Endothelial cell of umbilical vein (primary cell): ENCODE measurements around the gene GDNF. TPM values are rescaled to one million over a fixed set of nuclear protein-coding genes. Genes with fewer than 3 reads are reported as not detected.

Experiments
- BruUV-seq: library from RNA; stranded (reverse); fragments of 400-500 nt; replicated peaks from 2 replicates; lab custom pipeline; 2021; lab: Mats Ljungman, UMichigan
- CTCF ChIA-PET: fragments of 300-600, 350-600 bp; sonication (Branson Sonifier 250); formaldehyde crosslinking; loops from one replicate; lab custom pipeline; 2021; ENCODE audit warnings: antibody characterized with exemption, inconsistent platforms; lab: Charles Lee
- POLR2A ChIA-PET: fragments of 300-600, 350-600 bp; sonication (Branson Sonifier 250); formaldehyde crosslinking; loops from one replicate; lab custom pipeline; 2021; ENCODE audit warnings: antibody characterized with exemption, inconsistent platforms; lab: Charles Lee
- DNase-seq: peaks from one replicate; pipeline ENCODE4 v3.0.0-alpha.2; 2011; ENCODE audit warnings: low read depth, low spot score
- FAIRE-seq: peaks from 2 replicates; lab custom pipeline; 2011; peaks lifted over from hg19 to GRCh38; lab: Jason Lieb, UNC
- H2AFZ ChIP-seq: 2 replicates; pipeline ENCODE4 v1.6.0; 2012; ENCODE audit warnings: low read depth, low read length, control low read depth, inconsistent platforms
- H3K27ac ChIP-seq: 2 replicates; pipeline ENCODE4 v1.5.1; 2011; ENCODE audit warnings: low read depth, mild to moderate bottlenecking, control low read depth, low read length, moderate library complexity; ENCODE audit not compliant: insufficient read depth
- H3K27me3 ChIP-seq, 2 experiments: 2 replicates each; pipeline versions ENCODE4 v1.6.0 to v1.6.1; 2011; ENCODE audit warnings: low read length in 2 of 2, mixed read lengths in 1 of 2; ENCODE audit not compliant: control insufficient read depth in 2 of 2, insufficient read depth in 2 of 2
- H3K36me3 ChIP-seq, 2 experiments: 2 replicates in 1 of 2; 3 replicates in 1 of 2; pipeline ENCODE4 v1.5.1; 2011; ENCODE audit warnings: low read length in 2 of 2, mild to moderate bottlenecking in 1 of 2, moderate library complexity in 1 of 2; ENCODE audit not compliant: control insufficient read depth in 2 of 2, insufficient read depth in 2 of 2; ENCODE audit errors: extremely low read depth in 1 of 2
- H3K4me1 ChIP-seq: 3 replicates; pipeline ENCODE4 v1.5.1; 2011; ENCODE audit warnings: mild to moderate bottlenecking, low read length; ENCODE audit not compliant: control insufficient read depth, insufficient read depth; ENCODE audit errors: extremely low read depth
- H3K4me2 ChIP-seq: 2 replicates; pipeline ENCODE4 v1.6.1; 2011; ENCODE audit warnings: low read length, control low read depth, mixed read lengths; ENCODE audit not compliant: insufficient read depth
- H3K4me3 ChIP-seq, 3 experiments: fragments of 200-600 bp in 1 of 3; sonication (generic), shearing (Covaris generic) in 1 of 3; replicated peaks in 1 of 3; 2 replicates each; pipeline ENCODE4 v1.5.1; 2011 to 2016; ENCODE audit warnings: control low read depth in 3 of 3, low read length in 3 of 3, mild to moderate bottlenecking in 2 of 3, inconsistent platforms in 1 of 3, low read depth in 1 of 3, moderate library complexity in 1 of 3; ENCODE audit not compliant: insufficient read depth in 1 of 3
- H3K79me2 ChIP-seq: 2 replicates; pipeline ENCODE4 v1.6.0; 2012; ENCODE audit warnings: low read length, inconsistent platforms; ENCODE audit not compliant: control insufficient read depth, insufficient read depth
- H3K9ac ChIP-seq: replicated peaks from 2 replicates; pipeline ENCODE3; 2011; ENCODE audit warnings: low read length, control low read depth; ENCODE audit not compliant: insufficient read depth; ENCODE audit errors: extremely low read depth
- H3K9me1 ChIP-seq: replicated peaks from 3 replicates; pipeline ENCODE4 v1.6.0; 2011; ENCODE audit warnings: mild to moderate bottlenecking, low read length; ENCODE audit not compliant: control insufficient read depth, insufficient read depth; ENCODE audit errors: extremely low read depth
- H3K9me3 ChIP-seq: replicated peaks from 2 replicates; pipeline ENCODE4 v1.5.1; 2012; ENCODE audit warnings: low read length, inconsistent platforms; ENCODE audit not compliant: control insufficient read depth, insufficient read depth
- H4K20me1 ChIP-seq: replicated peaks from 2 replicates; pipeline ENCODE3; 2011; ENCODE audit warnings: mild to moderate bottlenecking, low read length; ENCODE audit not compliant: control insufficient read depth, insufficient read depth; ENCODE audit errors: extremely low read depth
- CTCF ChIP-seq, 2 donors: IDR thresholded peaks; 1 replicate in 1 of 2; 2 replicates in 1 of 2; pipeline ENCODE4 v1.5.1; 2011; ENCODE audit warnings: low read length in 2 of 2, mild to moderate bottlenecking in 2 of 2, moderate library complexity in 2 of 2, control low read depth in 1 of 2, inconsistent platforms in 1 of 2, low read depth in 1 of 2; ENCODE audit not compliant: insufficient read depth in 1 of 2; ENCODE audit errors: extremely low read depth in 1 of 2
- EZH2 ChIP-seq: IDR thresholded peaks from 2 replicates; pipeline ENCODE4 v1.6.1; 2012; ENCODE audit warnings: borderline replicate concordance, low read depth, mild to moderate bottlenecking, moderate library complexity, low read length, inconsistent platforms; ENCODE audit not compliant: severe bottlenecking
- FOS ChIP-seq: IDR thresholded peaks from 2 replicates; pipeline ENCODE4 v1.6.1; 2011; ENCODE audit warnings: mild to moderate bottlenecking, low read length, moderate library complexity, borderline replicate concordance; ENCODE audit not compliant: insufficient read depth
- GATA2 ChIP-seq: IDR thresholded peaks from 2 replicates; pipeline ENCODE4 v1.7.0; 2011; ENCODE audit warnings: low read depth, mild to moderate bottlenecking, moderate library complexity, mixed read lengths, low read length; ENCODE audit not compliant: insufficient read length, insufficient read depth
- JUN ChIP-seq: IDR thresholded peaks from 2 replicates; pipeline ENCODE4 v1.6.1; 2011; ENCODE audit warnings: borderline replicate concordance, low read depth; ENCODE audit not compliant: insufficient read length, insufficient read depth
- MAX ChIP-seq: IDR thresholded peaks from 2 replicates; pipeline ENCODE4 v1.6.1; 2011; ENCODE audit not compliant: insufficient read depth, insufficient read length
- MYC ChIP-seq: IDR thresholded peaks from one replicate; pipeline ENCODE4 v1.6.1; 2011; ENCODE audit warnings: mild to moderate bottlenecking, low read depth, low read length
- POLR2A ChIP-seq: IDR thresholded peaks from 2 replicates; pipeline ENCODE4 v1.6.1; 2012; ENCODE audit warnings: low read depth, mild to moderate bottlenecking, control low read depth, low read length
- POLR2AphosphoS5 ChIP-seq: IDR thresholded peaks from 2 replicates; pipeline ENCODE4 v1.6.1; 2012; ENCODE audit warnings: low read depth, mild to moderate bottlenecking, control low read depth, low read length, moderate library complexity; ENCODE audit not compliant: insufficient read depth
- dilution Hi-C: fragments of 300-500 bp; cut with MboI; formaldehyde crosslinking; loops from one replicate; pipeline ENCODE4 v1.15.0; 2019; ENCODE audit warnings: low sequenced_read_pairs; ENCODE audit not compliant: extremely low pct_ligation_motif_present
- intact Hi-C: fragments of 100-400 bp; cut with micrococcal nuclease; formaldehyde crosslinking; loops from one replicate; pipeline ENCODE4 v1.10.0; 2022
- polyA plus RNA-seq, 4 experiments: library from polyadenylated mRNA; depleted of rRNA in 3 of 4; stranded (reverse) in 3 of 4; unstranded in 1 of 4; fragments of >200 nt; gene quantifications; 2 replicates each; pipeline versions ENCODE4 v1.2.1 to v1.2.3, GENCODE V29; 2011 to 2012; ENCODE audit warnings: missing spikeins in 1 of 4
- total RNA-seq: library from RNA; stranded (reverse); gene quantifications from 2 replicates; pipeline ENCODE4 v1.2.3, GENCODE V29; 2021

The GDNF gene
- total and polyA plus RNA-seq, 2 donors (not counting 3 experiments of a cell fraction or from before 2014, with no cell fraction given) = not detected

DNA sequence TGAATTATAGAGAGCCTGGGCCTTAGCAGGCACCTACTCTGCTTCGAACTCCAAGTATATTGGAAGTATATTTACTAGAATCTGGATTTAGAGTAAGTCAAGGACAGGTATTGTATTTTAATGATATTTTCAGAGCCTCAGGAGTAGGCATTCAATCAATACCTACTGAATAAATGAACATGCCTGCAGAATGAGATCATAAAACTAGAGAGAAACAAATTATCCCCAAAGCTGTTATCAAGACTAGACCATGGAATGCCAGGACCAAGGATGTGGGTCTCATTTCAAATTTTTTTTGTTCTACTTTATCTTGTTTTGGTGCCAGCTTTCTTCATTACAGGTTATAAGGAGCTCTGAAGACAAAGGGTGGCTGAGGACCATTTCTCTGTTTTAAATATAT, 66.0 kb downstream of the GDNF start:
- DNase-seq = no peak
- Histone ChIP-seq H3K4me2 (no peak overlapping the region), H2AFZ (no peak overlapping the region), H3K4me3 (no peak overlapping the region), H4K20me1 (no peaks in the 10 kb centered on the region), H3K9me3 (no peaks in the 10 kb centered on the region), H3K79me2 (no peaks in the 10 kb centered on the region), H3K36me3 (no peaks in the 10 kb centered on the region), H3K4me1 (no peaks in the 10 kb centered on the region), H3K9ac (no peak overlapping the region), H3K9me1 (no peaks in the 10 kb centered on the region), H3K27me3 (no peaks in the 10 kb centered on the region), H3K27ac (no peak overlapping the region)
- FAIRE-seq = no peak
- dilution Hi-C loops = no loop called here
- intact Hi-C loops = loop anchor here (10.0 kb wide), 1 partner anchor 421 kb away; no protein-coding TSS in a partner anchor
- ChIA-PET POLR2A (no interaction called here), CTCF (interaction anchor here (1.0 kb wide), 1 partner anchor 361 kb away, joined by 3 read pairs; no protein-coding TSS in a partner anchor)
- TF ChIP-seq POLR2A (no peak), CTCF (IDR thresholded peaks at IDR 0.05; ENCODE audit: extremely low read depth in 1 of 2, insufficient read depth in 1 of 2, low read depth in 1 of 2, low read length in 2 of 2) (no peak), POLR2AphosphoS5 (no peak), GATA2 (no peak), MYC (no peak), MAX (no peak), EZH2 (no peak), FOS (no peak), JUN (no peak)
- BruUV-seq = no TSS peak
